Smooth muscle cell (in vitro differentiated cells): Measurements from ENCODE around the gene SPI1. TPM values are rescaled to one million over a fixed set of nuclear protein-coding genes. Genes with fewer than 3 reads are reported as not detected.

ENCODE experiments used
- DNase-seq: peaks from one replicate; lab custom pipeline; 2025; ENCODE audit not compliant: unreplicated experiment; lab: John Stamatoyannopoulos, UW
- H2AFZ ChIP-seq: fragments of 200-600 bp; sonication (generic); 2 replicates; pipeline ENCODE4 v1.6.0; 2016; ENCODE audit warnings: antibody characterized with exemption, low read depth, mild to moderate bottlenecking
- H3F3A ChIP-seq: fragments of 200-600 bp; sonication (generic); 2 replicates; pipeline ENCODE4 v1.6.0; 2017; ENCODE audit warnings: antibody characterized with exemption, low read depth
- H3K27ac ChIP-seq: fragments of 200-600 bp; sonication (generic); 2 replicates; pipeline ENCODE4 v1.5.1; 2016; ENCODE audit warnings: low read depth, mild to moderate bottlenecking
- H3K27me3 ChIP-seq: fragments of 200-600 bp; sonication (generic); 2 replicates; pipeline ENCODE4 v1.6.1; 2016; ENCODE audit warnings: low read depth, mild to moderate bottlenecking
- H3K36me3 ChIP-seq: fragments of 200-600 bp; sonication (generic); 2 replicates; pipeline ENCODE4 v1.5.1; 2016; ENCODE audit warnings: low read depth
- H3K4me1 ChIP-seq: fragments of 200-600 bp; sonication (generic); 2 replicates; pipeline ENCODE4 v1.5.1; 2016; ENCODE audit warnings: low read depth
- H3K4me2 ChIP-seq: fragments of 200-600 bp; sonication (generic); 2 replicates; pipeline ENCODE4 v1.6.0; 2016; ENCODE audit warnings: mild to moderate bottlenecking
- H3K4me3 ChIP-seq: fragments of 200-600 bp; sonication (generic); 2 replicates; pipeline ENCODE4 v1.5.1; 2016; ENCODE audit warnings: mild to moderate bottlenecking
- H3K79me2 ChIP-seq: fragments of 200-600 bp; sonication (generic); 2 replicates; pipeline ENCODE4 v1.6.0; 2016; ENCODE audit warnings: low read depth, mild to moderate bottlenecking
- H3K9ac ChIP-seq: fragments of 200-600 bp; sonication (generic); 2 replicates; pipeline ENCODE4 v1.6.0; 2016; ENCODE audit warnings: low read depth
- H3K9me3 ChIP-seq: fragments of 200-600 bp; sonication (generic); replicated peaks from 2 replicates; pipeline ENCODE4 v1.5.1; 2016; ENCODE audit warnings: low read depth
- H4K20me1 ChIP-seq: fragments of 200-600 bp; sonication (generic); 2 replicates; pipeline ENCODE4 v1.6.0; 2016; ENCODE audit warnings: low read depth
- WGBS: methylation state at CpG from one replicate; pipeline ENCODE4 v1.1.7; 2016; ENCODE audit warnings: low lambda C conversion rate; 5-methylcytosine and 5-hydroxymethylcytosine counted together
- polyA plus RNA-seq: library from polyadenylated mRNA; unstranded; fragments of >200 nt; fragmentation: Nextera tagmentation; extraction: Ambion mirVana; gene quantifications from 2 replicates; pipeline ENCODE4 v1.2.1, GENCODE V29; 2016
- total RNA-seq: library from RNA; depleted of rRNA; stranded (reverse); fragments of >200 nt; gene quantifications from 2 replicates; pipeline ENCODE4 v1.2.3, GENCODE V29; 2014
- TF ChIP-seq, protein P1 (sequence below): fragments of 200-600 bp; sonication (generic); IDR thresholded peaks from 2 replicates; pipeline ENCODE4 v1.5.1; 2017; ENCODE audit warnings: borderline replicate concordance, mild to moderate bottlenecking, antibody characterized with exemption; ENCODE audit not compliant: insufficient read depth, poor library complexity, severe bottlenecking

The SPI1 gene
- total and polyA plus RNA-seq, 2 experiments from 2014 or later = not detected

DNA sequence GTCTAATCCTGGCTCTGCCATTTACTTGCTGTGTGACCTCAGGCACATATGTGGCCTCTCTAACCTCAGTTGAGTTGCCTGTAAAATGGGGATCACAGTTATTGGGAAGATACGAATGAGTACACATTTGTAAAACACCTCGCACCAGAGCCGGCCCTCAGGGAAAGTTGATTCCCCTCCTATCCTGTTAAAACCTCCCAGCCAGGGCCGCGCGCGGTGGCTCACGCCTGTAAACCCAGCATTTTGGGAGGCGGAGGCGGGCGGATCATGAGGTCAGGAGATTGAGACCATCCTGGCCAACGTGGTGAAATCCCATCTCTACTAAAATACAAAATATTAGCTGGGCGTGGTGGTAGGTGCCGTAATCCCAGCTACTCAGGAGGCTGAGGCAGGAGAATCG lies 18.0 kb downstream of the SPI1 start:
- 97% methylated on average over 15 of the region's 15 CpGs for WGBS
- H3K9me3 ChIP-seq = no peaks in the 10 kb centered on the region
- TF ChIP-seq, protein P1, sequence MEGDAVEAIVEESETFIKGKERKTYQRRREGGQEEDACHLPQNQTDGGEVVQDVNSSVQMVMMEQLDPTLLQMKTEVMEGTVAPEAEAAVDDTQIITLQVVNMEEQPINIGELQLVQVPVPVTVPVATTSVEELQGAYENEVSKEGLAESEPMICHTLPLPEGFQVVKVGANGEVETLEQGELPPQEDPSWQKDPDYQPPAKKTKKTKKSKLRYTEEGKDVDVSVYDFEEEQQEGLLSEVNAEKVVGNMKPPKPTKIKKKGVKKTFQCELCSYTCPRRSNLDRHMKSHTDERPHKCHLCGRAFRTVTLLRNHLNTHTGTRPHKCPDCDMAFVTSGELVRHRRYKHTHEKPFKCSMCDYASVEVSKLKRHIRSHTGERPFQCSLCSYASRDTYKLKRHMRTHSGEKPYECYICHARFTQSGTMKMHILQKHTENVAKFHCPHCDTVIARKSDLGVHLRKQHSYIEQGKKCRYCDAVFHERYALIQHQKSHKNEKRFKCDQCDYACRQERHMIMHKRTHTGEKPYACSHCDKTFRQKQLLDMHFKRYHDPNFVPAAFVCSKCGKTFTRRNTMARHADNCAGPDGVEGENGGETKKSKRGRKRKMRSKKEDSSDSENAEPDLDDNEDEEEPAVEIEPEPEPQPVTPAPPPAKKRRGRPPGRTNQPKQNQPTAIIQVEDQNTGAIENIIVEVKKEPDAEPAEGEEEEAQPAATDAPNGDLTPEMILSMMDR = no peak

GRCh38 chr11:47359586-47359985 lies 18.8 kb downstream of the SPI1 start:
- Histone ChIP-seq H3K4me3 (no peak overlapping the region), H3K9me3 (no peaks in the 10 kb centered on the region), H4K20me1 (no peaks in the 10 kb centered on the region), H3K4me2 (no peak overlapping the region), H3K27me3 (no peaks in the 10 kb centered on the region), H3K36me3 (no peaks in the 10 kb centered on the region), H3K27ac (no peak overlapping the region), H3K9ac (no peak overlapping the region), H3F3A (no peaks in the 10 kb centered on the region), H3K79me2 (no peaks in the 10 kb centered on the region), H2AFZ (no peak overlapping the region), H3K4me1 (no peaks in the 10 kb centered on the region)
- 95% methylated on average over 15 of the region's 17 CpGs for WGBS
- TF ChIP-seq, protein P1 = no peak
- DNase-seq = no peak

More for the DNA sequence above, 18.0 kb downstream of the SPI1 start:
- Histone ChIP-seq H3K27me3 (no peaks in the 10 kb centered on the region), H3K36me3 (no peaks in the 10 kb centered on the region), H4K20me1 (no peaks in the 10 kb centered on the region), H3K27ac (no peak overlapping the region), H3K4me2 (no peak overlapping the region), H2AFZ (no peak overlapping the region), H3K9ac (no peak overlapping the region), H3F3A (no peaks in the 10 kb centered on the region), H3K4me1 (no peaks in the 10 kb centered on the region), H3K4me3 (no peak overlapping the region), H3K79me2 (no peaks in the 10 kb centered on the region)
- no peak for DNase-seq

- peaks cover 3% of the 10 kb centered on the region for H3F3A ChIP-seq
- no peaks in the 10 kb centered on the region for H3K79me2 ChIP-seq
- no peaks in the 10 kb centered on the region for H4K20me1 ChIP-seq
- no peak overlapping the region for H3K27ac ChIP-seq
- 91% methylated on average over 7 of the region's 7 CpGs for WGBS
- H3K27me3 ChIP-seq = no peaks in the 10 kb centered on the region
- no peaks in the 10 kb centered on the region for H3K36me3 ChIP-seq
- H2AFZ ChIP-seq = no peak overlapping the region
- H3K9ac ChIP-seq = no peak overlapping the region
- no peak overlapping the region for H3K4me3 ChIP-seq
- H3K4me1 ChIP-seq = no peaks in the 10 kb centered on the region
- no peaks in the 10 kb centered on the region for H3K9me3 ChIP-seq
- TF ChIP-seq, protein P1 = no peak
- no peak for DNase-seq
- H3K4me2 ChIP-seq = no peak overlapping the region
These were observed 19.2 kb downstream of the SPI1 start for GRCh38 chr11:47359162-47359561.

- no peak overlapping the region for H3K9ac ChIP-seq
- DNase-seq = no peak
- H3K4me1 ChIP-seq = no peaks in the 10 kb centered on the region
- no peaks in the 10 kb centered on the region for H3K36me3 ChIP-seq
- WGBS = 91% methylated on average over 14 of the region's 14 CpGs
- H2AFZ ChIP-seq = no peak overlapping the region
- no peaks in the 10 kb centered on the region for H4K20me1 ChIP-seq
- H3K9me3 ChIP-seq = no peaks in the 10 kb centered on the region
- H3K27ac ChIP-seq = no peak overlapping the region
- no peak overlapping the region for H3K4me2 ChIP-seq
- no peaks in the 10 kb centered on the region for H3K79me2 ChIP-seq
- TF ChIP-seq, protein P1 = no peak
- no peaks in the 10 kb centered on the region for H3K27me3 ChIP-seq
- peaks cover 3% of the 10 kb centered on the region for H3F3A ChIP-seq
- no peak overlapping the region for H3K4me3 ChIP-seq
These were observed 19.7 kb downstream of the SPI1 start for GRCh38 chr11:47358731-47359051.
